ENCODE results near the gene SLC12A7. TPM values are rescaled to one million over a fixed set of nuclear protein-coding genes. Genes with fewer than 3 reads are reported as not detected.

Gene SLC12A7
- total and polyA plus RNA-seq, 2 of the 13 experiments (the other 11 are each of a cell fraction or from before 2014, with no cell fraction given): 14.0 to 18.5 TPM

GRCh38 chr5:1111241-1111726 is 579 bp downstream of the SLC12A7 start (continued):
- TF ChIP-seq POLR2AphosphoS5 (IDR thresholded peaks at IDR 0.05; ENCODE audit: low read depth, low read length) (no peak), ATF3 (CRISPR knock-in tag; IDR thresholded peaks at IDR 0.05) (no peak), ZNF576 (CRISPR knock-in tag; IDR thresholded peaks at IDR 0.05) (no peak), NFE2L2 (IDR thresholded peaks at IDR 0.05; ENCODE audit: low read length) (no peak), TAF15 (IDR thresholded peaks at IDR 0.05; ENCODE audit: low read depth, low read length, poor library complexity, severe bottlenecking) (no peak), MAFG (CRISPR knock-in tag; IDR thresholded peaks at IDR 0.05) (no peak), CREB1 (IDR thresholded peaks at IDR 0.05) (no peak), CREB1 (CRISPR knock-in tag; IDR thresholded peaks at IDR 0.05) (no peak), ELF1 (CRISPR knock-in tag; IDR thresholded peaks at IDR 0.05) (no peak), KLF13 (CRISPR knock-in tag; IDR thresholded peaks at IDR 0.05) (no peak), HIVEP1 (CRISPR knock-in tag; IDR thresholded peaks at IDR 0.05) (0 out of 2 replicates have a peak, but pooled peaks have one; percentile 17), ZNF850 (CRISPR knock-in tag; conservative IDR thresholded peaks at IDR 0.05) (no peak), CBFB (CRISPR knock-in tag; IDR thresholded peaks at IDR 0.05) (no peak), MXD1 (CRISPR knock-in tag; IDR thresholded peaks at IDR 0.05) (0 out of 2 replicates have a peak, but pooled peaks have one; percentile 18), ZNF644 (CRISPR knock-in tag; IDR thresholded peaks at IDR 0.05; ENCODE audit: low read depth) (no peak), ZBTB33 (CRISPR knock-in tag; IDR thresholded peaks at IDR 0.05) (no peak), YY1 (IDR thresholded peaks at IDR 0.05; ENCODE audit: insufficient read depth, insufficient replicate concordance, low read depth, low read length) (no peak), ZNF17 (CRISPR knock-in tag; IDR thresholded peaks at IDR 0.05) (no peak), ZNF710 (CRISPR knock-in tag; IDR thresholded peaks at IDR 0.05; ENCODE audit: borderline replicate concordance) (0 out of 2 replicates have a peak, but pooled peaks have one; percentile 18), SUZ12 (IDR thresholded peaks at IDR 0.05; ENCODE audit: low read depth, low read length) (no peak), KDM6A (CRISPR knock-in tag; IDR thresholded peaks at IDR 0.05; ENCODE audit: low read depth) (no peak), ELK4 (CRISPR knock-in tag; IDR thresholded peaks at IDR 0.05; ENCODE audit: borderline replicate concordance) (no peak), ZNF281 (CRISPR knock-in tag; IDR thresholded peaks at IDR 0.05; ENCODE audit: borderline replicate concordance) (0 out of 2 replicates have a peak, but pooled peaks have one; percentile 8)
